Calu3 (cell line): ENCODE results near the gene GABPA. TPM values are rescaled to one million over a fixed set of nuclear protein-coding genes. Genes with fewer than 3 reads are reported as not detected.

ENCODE experiments used
- BruUV-seq: library from RNA; stranded (reverse); fragments of 400-500 nt; replicated peaks from 2 replicates; lab custom pipeline; 2021; lab: Mats Ljungman, UMichigan
- CTCF ChIA-PET: fragments of 300-600 bp; sonication (Branson Sonifier 250); formaldehyde crosslinking; loops from one replicate; lab custom pipeline; 2022; ENCODE audit warnings: antibody characterized with exemption; lab: Charles Lee
- DNase-seq: peaks from one replicate; pipeline ENCODE4 v3.0.0; 2022
- H3K27ac Mint-ChIP-seq: one replicate; pipeline ENCODE4 v1.8.0; 2022; ENCODE audit warnings: mixed read lengths; ENCODE audit not compliant: unreplicated experiment
- H3K27me3 Mint-ChIP-seq: one replicate; pipeline ENCODE4 v1.8.0; 2022; ENCODE audit warnings: mixed read lengths; ENCODE audit not compliant: unreplicated experiment
- H3K36me3 Mint-ChIP-seq: one replicate; pipeline ENCODE4 v1.8.0; 2022; ENCODE audit warnings: mild to moderate bottlenecking, moderate library complexity, mixed read lengths; ENCODE audit not compliant: insufficient read depth, unreplicated experiment
- H3K4me1 Mint-ChIP-seq: one replicate; pipeline ENCODE4 v1.8.0; 2022; ENCODE audit warnings: mild to moderate bottlenecking, low read depth, mixed read lengths; ENCODE audit not compliant: unreplicated experiment
- H3K4me3 Mint-ChIP-seq: one replicate; pipeline ENCODE4 v1.8.0; 2022; ENCODE audit warnings: mild to moderate bottlenecking, low read depth, moderate library complexity, mixed read lengths; ENCODE audit not compliant: unreplicated experiment
- H3K9me3 Mint-ChIP-seq: one replicate; pipeline ENCODE4 v1.8.0; 2022; ENCODE audit warnings: low read depth, mixed read lengths; ENCODE audit not compliant: unreplicated experiment
- CTCF ChIP-seq: fragments of 200-600 bp; IDR thresholded peaks from one replicate; pipeline ENCODE4 v1.8.0; 2022; ENCODE audit warnings: antibody characterized with exemption; ENCODE audit not compliant: unreplicated experiment
- intact Hi-C: fragments of 100-400 bp; cut with micrococcal nuclease; formaldehyde crosslinking; loops from one replicate; pipeline ENCODE4 v1.10.0; 2022; ENCODE audit not compliant: unreplicated experiment
- total RNA-seq: library from RNA; stranded (reverse); gene quantifications from 2 replicates; pipeline ENCODE4 v1.2.3, GENCODE V29; 2022

Gene GABPA
- total RNA-seq, 1 experiment from 2014 or later: 10.3 TPM

DNA sequence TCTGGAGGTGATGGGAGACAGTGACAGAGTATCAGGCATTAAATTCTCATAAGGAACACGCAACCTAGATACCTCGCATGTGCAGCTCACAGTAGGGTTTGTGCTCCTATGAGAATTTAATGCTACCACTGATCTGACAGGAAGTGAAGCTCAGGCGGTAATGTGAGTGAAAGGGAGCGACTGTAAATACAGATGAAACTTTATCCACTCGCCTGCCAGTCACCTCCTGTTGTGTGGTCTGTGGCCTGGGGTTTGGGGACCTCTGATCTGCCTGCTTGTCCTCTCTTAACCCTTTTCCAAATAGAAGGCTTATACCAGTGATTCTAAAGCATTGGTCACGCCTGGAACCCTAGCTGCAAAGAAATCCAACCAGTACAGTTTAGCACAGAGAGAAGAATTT lies 15.3 kb downstream of the GABPA start:
- no peaks in the 10 kb centered on the region for H3K9me3 Mint-ChIP-seq
- DNase-seq: no peak
- no peak overlapping the region for H3K27ac Mint-ChIP-seq
- BruUV-seq: no TSS peak
- no peak overlapping the region for H3K4me3 Mint-ChIP-seq
- H3K4me1 Mint-ChIP-seq: no peaks in the 10 kb centered on the region
- intact Hi-C loops: no loop called here
- H3K27me3 Mint-ChIP-seq: no peaks in the 10 kb centered on the region
- TF ChIP-seq CTCF: no peak
- H3K36me3 Mint-ChIP-seq: no peaks in the 10 kb centered on the region
- CTCF ChIA-PET: no interaction called here

DNA sequence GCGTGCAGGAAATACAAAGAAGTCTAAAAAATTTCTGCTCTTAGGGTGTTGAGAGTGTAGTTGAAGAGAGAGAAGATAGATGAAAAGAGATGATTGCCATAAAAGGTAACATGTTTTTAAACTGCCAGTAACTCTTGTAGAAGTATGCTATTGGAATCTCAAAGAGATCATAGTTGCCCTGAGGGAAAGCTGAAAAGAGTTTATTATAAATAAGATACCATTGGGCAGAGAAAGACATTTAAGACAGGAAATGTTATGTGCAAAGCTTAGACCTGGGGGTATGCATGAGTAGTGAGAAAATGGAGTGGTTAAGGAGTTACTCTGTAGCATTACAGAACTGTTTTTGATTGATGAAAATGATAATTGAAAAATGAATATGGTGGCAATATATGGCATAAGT lies 17.6 kb downstream of the GABPA start:
- H3K4me1 Mint-ChIP-seq: no peaks in the 10 kb centered on the region
- BruUV-seq: no TSS peak
- H3K36me3 Mint-ChIP-seq: peaks cover 4% of the 10 kb centered on the region
- H3K27ac Mint-ChIP-seq: no peak overlapping the region
- H3K27me3 Mint-ChIP-seq: no peaks in the 10 kb centered on the region
- no peak for DNase-seq
- CTCF ChIA-PET: no interaction called here
- no peak for TF ChIP-seq CTCF
- H3K4me3 Mint-ChIP-seq: no peak overlapping the region
- no peaks in the 10 kb centered on the region for H3K9me3 Mint-ChIP-seq
- intact Hi-C loops: no loop called here

DNA sequence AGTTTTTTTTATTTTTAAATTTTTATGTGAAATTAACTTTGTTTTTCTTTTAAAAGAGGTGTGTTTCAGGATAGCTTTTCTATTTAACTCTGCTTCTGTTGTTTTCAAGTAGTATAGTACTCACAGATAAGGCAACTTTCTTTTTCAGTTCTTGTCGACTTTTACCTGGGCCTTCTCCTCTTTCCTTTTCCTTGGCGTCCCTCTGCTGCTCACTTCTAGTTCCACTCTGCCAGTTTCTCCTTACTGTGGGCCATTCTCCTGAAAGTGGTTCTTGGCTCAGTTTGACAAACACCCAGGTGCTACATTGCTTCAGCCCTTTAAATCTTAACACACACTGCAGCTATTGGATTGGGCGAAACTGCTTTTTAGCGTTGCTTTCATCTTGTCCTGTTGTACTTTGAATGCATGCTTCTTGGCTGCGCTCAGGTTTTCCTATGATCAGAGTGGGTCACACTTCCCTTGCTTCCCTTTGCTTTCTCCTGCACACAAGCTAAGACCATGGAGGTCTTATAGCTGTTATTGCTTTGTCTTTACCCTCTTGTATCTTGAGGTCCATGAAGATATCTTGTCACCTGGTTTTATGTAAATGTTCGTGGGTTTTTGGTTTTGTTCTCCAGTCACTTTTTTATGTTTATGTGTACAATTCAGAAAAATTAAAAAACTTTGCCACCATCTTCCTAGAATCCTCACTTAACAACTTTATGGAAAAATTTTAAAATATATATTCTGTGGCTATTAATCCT lies 21.6 kb downstream of the GABPA start:
- Mint-ChIP-seq H3K36me3 (peaks cover 5% of the 10 kb centered on the region), H3K9me3 (no peaks in the 10 kb centered on the region), H3K27ac (no peak overlapping the region), H3K27me3 (no peaks in the 10 kb centered on the region), H3K4me3 (no peak overlapping the region), H3K4me1 (no peaks in the 10 kb centered on the region)
- intact Hi-C loops: no loop called here
- no peak for DNase-seq
- CTCF ChIA-PET: no interaction called here
- BruUV-seq: no TSS peak
- no peak for TF ChIP-seq CTCF

DNA sequence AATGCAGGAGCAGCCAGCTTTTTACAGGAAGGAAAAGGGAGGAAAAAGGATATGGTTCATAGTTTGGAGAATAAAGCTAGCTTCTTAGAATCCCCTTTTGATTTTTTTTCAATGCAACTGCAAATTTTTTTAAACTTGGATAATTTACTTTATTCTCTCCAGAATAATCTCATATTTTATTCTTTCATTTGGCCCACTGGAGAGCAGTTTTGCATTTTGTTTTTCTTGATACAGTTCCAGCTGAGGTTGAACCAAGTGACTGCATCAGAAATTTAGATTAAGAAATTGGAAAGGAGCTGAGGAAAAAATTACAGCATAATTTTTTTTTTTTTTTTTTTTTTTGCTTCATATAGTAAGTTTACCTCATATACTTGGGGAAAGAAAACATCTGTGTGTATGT lies 22.8 kb downstream of the GABPA start:
- peaks cover 5% of the 10 kb centered on the region for H3K36me3 Mint-ChIP-seq
- intact Hi-C loops: no loop called here

More for the DNA sequence above, 22.8 kb downstream of the GABPA start:
- TF ChIP-seq CTCF: no peak
- H3K9me3 Mint-ChIP-seq: no peaks in the 10 kb centered on the region
- H3K27ac Mint-ChIP-seq: no peak overlapping the region
- no TSS peak for BruUV-seq
- DNase-seq: no peak
- H3K27me3 Mint-ChIP-seq: no peaks in the 10 kb centered on the region
- no peaks in the 10 kb centered on the region for H3K4me1 Mint-ChIP-seq
- no peak overlapping the region for H3K4me3 Mint-ChIP-seq
- CTCF ChIA-PET: no interaction called here
